Stimulated activated CD4-positive, alpha-beta T cell treated with anti-CD3 and anti-CD28 coated beads, Interleukin-2, amount 100 ng/mL, for 4 hours (primary cell): ENCODE results near the gene C4orf33.

Experiments
- DNase-seq: peaks from one replicate; pipeline ENCODE4 v3.0.0-alpha.2; 2020; ENCODE audit warnings: low read depth

The C4orf33 gene

GRCh38 chr4:129129143-129129542 is 33.2 kb downstream of the C4orf33 start:
- no peak for DNase-seq

- no peak for DNase-seq
Measured at GRCh38 chr4:129131343-129131742, 35.4 kb downstream of the C4orf33 start.

GRCh38 chr4:129136433-129136832 is 40.5 kb downstream of the C4orf33 start:
- no peak for DNase-seq

- DNase-seq = no peak
Measured at GRCh38 chr4:129138810-129139496, 43.0 kb downstream of the C4orf33 start.

GRCh38 chr4:129140521-129140920 is 44.6 kb downstream of the C4orf33 start:
- DNase-seq = no peak

GRCh38 chr4:129143359-129143758 is 47.4 kb downstream of the C4orf33 start:
- no peak for DNase-seq

GRCh38 chr4:129144755-129145206 is 48.8 kb downstream of the C4orf33 start:
- no peak for DNase-seq

GRCh38 chr4:129145222-129145730 is 49.3 kb downstream of the C4orf33 start:
- DNase-seq = no peak

- DNase-seq = no peak
Measured at GRCh38 chr4:129146639-129147038, 50.7 kb downstream of the C4orf33 start.

GRCh38 chr4:129148892-129149291 is 52.9 kb downstream of the C4orf33 start:
- no peak for DNase-seq

- no peak for DNase-seq
Measured at GRCh38 chr4:129149906-129150305, 54.0 kb downstream of the C4orf33 start.

GRCh38 chr4:129152350-129152749 is 56.4 kb downstream of the C4orf33 start:
- no peak for DNase-seq

GRCh38 chr4:129153700-129154099 is 57.7 kb downstream of the C4orf33 start:
- DNase-seq = no peak

GRCh38 chr4:129162450-129162849 is 66.5 kb downstream of the C4orf33 start:
- DNase-seq = no peak

GRCh38 chr4:129163427-129163826 is 67.5 kb downstream of the C4orf33 start:
- no peak for DNase-seq

GRCh38 chr4:129164243-129164642 is 68.3 kb downstream of the C4orf33 start:
- DNase-seq = no peak
